Measurements from ENCODE around the gene CFAP61. TPM values are rescaled to one million over a fixed set of nuclear protein-coding genes. Genes with fewer than 3 reads are reported as not detected.

CFAP61 gene
- total RNA-seq, 2 experiments from 2014 or later: not detected

- POLR2A ChIA-PET: no interaction called here
- Mint-ChIP-seq H3K27ac (no peak overlapping the region), H3K4me1 (ENCODE audit: low read depth) (no peaks in the 10 kb centered on the region), H3K27me3 (peaks cover 2% of the 10 kb centered on the region), H3K36me3 (ENCODE audit: low read depth) (peaks cover 2% of the 10 kb centered on the region), H3K4me3 (no peak overlapping the region), H3K9me3 (no peaks in the 10 kb centered on the region)
- intact Hi-C loops (cut with micrococcal nuclease): no loop called here
- DNase-seq (no peak), ATAC-seq (no peak)
- no peak for TF ChIP-seq CTCF (IDR thresholded peaks at IDR 0.05)
- CTCF ChIA-PET: no interaction called here
Observed at GRCh38 chr20:20386192-20386591, 333.9 kb downstream of the CFAP61 start.

- Mint-ChIP-seq H3K27me3 (no peaks in the 10 kb centered on the region), H3K36me3 (ENCODE audit: low read depth) (peaks cover 5% of the 10 kb centered on the region), H3K4me3 (no peak overlapping the region), H3K9me3 (no peaks in the 10 kb centered on the region), H3K4me1 (ENCODE audit: low read depth) (no peaks in the 10 kb centered on the region), H3K27ac (no peak overlapping the region)
- ATAC-seq (no peak), DNase-seq (no peak)
- ChIA-PET POLR2A (no interaction called here), CTCF (no interaction called here)
- TF ChIP-seq CTCF (IDR thresholded peaks at IDR 0.05): no peak
- intact Hi-C loops (cut with micrococcal nuclease): no loop called here
Observed at GRCh38 chr20:20390393-20390792, 338.1 kb downstream of the CFAP61 start.

- Mint-ChIP-seq H3K9me3 (no peaks in the 10 kb centered on the region), H3K36me3 (ENCODE audit: low read depth) (peaks cover 5% of the 10 kb centered on the region), H3K4me3 (no peak overlapping the region), H3K27me3 (no peaks in the 10 kb centered on the region), H3K27ac (no peak overlapping the region), H3K4me1 (ENCODE audit: low read depth) (no peaks in the 10 kb centered on the region)
- intact Hi-C loops (cut with micrococcal nuclease): no loop called here
- DNase-seq: no peak
- POLR2A ChIA-PET: no interaction called here
- CTCF ChIA-PET: no interaction called here
- TF ChIP-seq CTCF (IDR thresholded peaks at IDR 0.05): no peak
- no peak for ATAC-seq
Observed at GRCh38 chr20:20391115-20391514, 338.8 kb downstream of the CFAP61 start.

GRCh38 chr20:20391766-20392165 lies 339.4 kb downstream of the CFAP61 start:
- Mint-ChIP-seq H3K36me3 (ENCODE audit: low read depth) (peaks cover 5% of the 10 kb centered on the region), H3K27me3 (no peaks in the 10 kb centered on the region), H3K27ac (no peak overlapping the region), H3K4me3 (no peak overlapping the region), H3K9me3 (no peaks in the 10 kb centered on the region), H3K4me1 (ENCODE audit: low read depth) (no peaks in the 10 kb centered on the region)
- DNase-seq: no peak
- CTCF ChIA-PET: no interaction called here
- intact Hi-C loops (cut with micrococcal nuclease): no loop called here
- POLR2A ChIA-PET: no interaction called here
- no peak for TF ChIP-seq CTCF (IDR thresholded peaks at IDR 0.05)
- no peak for ATAC-seq

GRCh38 chr20:20393207-20394120 lies 341.1 kb downstream of the CFAP61 start:
- ATAC-seq (no peak), DNase-seq (no peak)
- ChIA-PET CTCF (no interaction called here), POLR2A (no interaction called here)
- Mint-ChIP-seq H3K4me1 (ENCODE audit: low read depth) (no peaks in the 10 kb centered on the region), H3K9me3 (no peaks in the 10 kb centered on the region), H3K27ac (peak overlapping the region; percentile 60), H3K27me3 (no peaks in the 10 kb centered on the region), H3K4me3 (no peak overlapping the region), H3K36me3 (ENCODE audit: low read depth) (peaks cover 5% of the 10 kb centered on the region)
- no peak for TF ChIP-seq CTCF (IDR thresholded peaks at IDR 0.05)
- intact Hi-C loops (cut with micrococcal nuclease): no loop called here

Data from activated CD8-positive, alpha-beta T cell treated with anti-CD3 and anti-CD28 coated beads for 36 hours (primary cell).